ENCODE measurements around the gene LLGL2. TPM values are rescaled to one million over a fixed set of nuclear protein-coding genes. Genes with fewer than 3 reads are reported as not detected.

Gene LLGL2
- polyA plus RNA-seq, 10 donors: 2.8 to 5.3 (median 4.6) TPM

DNA sequence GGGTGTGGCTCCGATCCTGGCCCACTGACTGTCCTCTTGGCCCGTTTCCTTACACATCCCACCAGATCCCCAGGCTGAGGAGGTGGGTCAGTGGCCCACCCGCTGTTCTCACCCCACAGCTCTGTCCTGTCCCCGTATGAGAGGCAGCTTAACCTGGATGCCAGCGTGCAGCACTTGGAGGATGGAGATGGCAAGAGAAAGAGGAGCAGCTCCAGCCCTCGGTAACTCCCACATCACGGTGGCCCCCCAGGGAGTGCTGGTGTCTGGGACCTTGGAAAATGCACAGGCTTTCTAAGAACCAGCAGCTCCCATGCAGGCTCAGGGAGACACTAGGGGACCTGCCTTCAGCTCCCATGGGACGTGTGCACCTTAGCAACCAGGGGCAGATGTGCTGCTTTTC is 4.2 kb upstream of the LLGL2 start:
- DNase-seq: no peak

DNA sequence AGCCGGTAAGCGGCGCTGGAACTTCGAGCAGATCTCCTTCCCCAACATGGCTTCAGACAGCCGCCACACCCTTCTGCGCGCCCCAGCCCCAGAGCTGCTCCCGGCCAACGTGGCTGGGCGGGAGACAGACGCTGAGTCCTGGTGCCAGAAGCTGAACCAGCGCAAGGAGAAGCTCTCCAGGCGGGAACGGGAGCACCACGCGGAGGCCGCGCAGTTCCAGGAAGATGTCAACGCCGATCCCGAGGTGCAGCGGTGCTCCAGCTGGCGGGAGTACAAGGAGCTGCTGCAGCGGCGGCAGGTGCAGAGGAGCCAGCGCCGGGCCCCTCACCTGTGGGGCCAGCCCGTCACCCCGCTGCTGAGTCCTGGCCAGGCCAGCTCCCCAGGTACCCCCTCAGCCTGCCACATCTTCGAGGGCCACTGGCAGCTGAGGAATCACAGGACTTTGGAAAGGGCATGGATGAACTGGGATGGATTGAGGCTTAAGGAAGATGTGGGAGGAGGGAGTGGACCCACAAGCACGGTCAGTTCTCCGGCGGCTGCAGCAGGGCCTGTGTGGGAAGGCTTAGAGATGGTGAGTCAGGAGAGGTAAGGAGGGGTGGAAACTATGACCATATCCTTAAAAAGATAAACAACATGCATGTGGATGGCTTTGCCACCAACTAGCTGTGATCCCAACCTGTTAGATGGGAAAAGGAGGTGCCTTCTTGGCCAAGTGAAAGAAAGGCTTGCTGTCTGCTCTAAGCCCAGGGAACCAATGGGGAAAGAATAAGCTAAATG is 3.4 kb upstream of the LLGL2 start:
- no peak for DNase-seq

DNA sequence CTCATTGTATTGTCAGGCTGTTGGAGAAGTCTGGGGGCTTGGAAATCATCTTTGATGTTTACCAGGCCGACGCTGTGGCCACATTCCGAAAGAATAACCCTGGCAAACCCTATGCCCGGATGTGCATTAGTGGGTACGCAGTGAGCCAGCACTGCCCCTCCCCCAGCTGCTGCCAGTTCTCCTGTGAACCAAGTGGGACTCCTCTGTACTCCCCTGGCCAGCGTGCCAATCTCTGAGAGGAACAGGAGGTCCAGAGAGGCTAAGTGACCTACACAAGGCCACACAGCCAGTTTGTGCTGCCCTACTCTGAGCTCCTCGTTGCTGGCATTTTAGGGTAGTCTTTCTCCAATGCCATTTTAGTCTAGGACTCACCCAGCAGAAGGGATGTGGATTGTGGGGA is 1.9 kb upstream of the LLGL2 start:
- no peak for DNase-seq

DNA sequence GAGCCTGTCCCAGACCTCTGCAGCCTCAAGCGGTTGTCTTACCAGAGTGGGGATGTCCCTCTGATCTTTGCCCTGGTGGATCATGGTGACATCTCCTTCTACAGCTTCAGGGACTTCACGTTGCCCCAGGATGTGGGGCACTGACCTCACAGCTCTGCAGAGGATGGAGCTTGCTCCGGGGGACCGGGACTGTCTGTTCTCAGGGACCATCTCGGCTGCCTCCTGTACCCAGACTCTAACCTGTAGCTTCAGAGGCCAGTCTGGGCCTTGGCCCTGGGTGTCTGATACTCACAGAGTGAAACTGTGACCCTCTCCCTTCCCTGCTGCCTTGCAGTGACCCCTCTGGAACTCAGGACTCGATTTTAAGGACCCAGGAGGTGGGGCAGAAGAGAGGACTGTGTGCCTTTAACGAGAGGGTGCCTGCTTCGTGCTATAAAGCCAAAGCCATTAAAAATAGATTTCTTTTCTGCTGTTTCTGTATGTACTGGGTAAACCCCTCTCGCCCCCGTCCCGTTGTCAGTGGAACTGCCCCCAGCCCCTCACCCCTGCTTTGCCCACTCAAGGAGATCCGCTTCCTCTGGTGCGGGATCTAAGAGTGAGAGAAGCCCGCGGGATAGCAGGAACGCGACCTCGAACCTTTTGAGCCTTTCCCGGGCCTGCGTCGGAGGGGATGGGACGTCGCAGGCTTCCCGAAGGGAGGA is 1.1 kb upstream of the LLGL2 start:
- no peak for DNase-seq

DNA sequence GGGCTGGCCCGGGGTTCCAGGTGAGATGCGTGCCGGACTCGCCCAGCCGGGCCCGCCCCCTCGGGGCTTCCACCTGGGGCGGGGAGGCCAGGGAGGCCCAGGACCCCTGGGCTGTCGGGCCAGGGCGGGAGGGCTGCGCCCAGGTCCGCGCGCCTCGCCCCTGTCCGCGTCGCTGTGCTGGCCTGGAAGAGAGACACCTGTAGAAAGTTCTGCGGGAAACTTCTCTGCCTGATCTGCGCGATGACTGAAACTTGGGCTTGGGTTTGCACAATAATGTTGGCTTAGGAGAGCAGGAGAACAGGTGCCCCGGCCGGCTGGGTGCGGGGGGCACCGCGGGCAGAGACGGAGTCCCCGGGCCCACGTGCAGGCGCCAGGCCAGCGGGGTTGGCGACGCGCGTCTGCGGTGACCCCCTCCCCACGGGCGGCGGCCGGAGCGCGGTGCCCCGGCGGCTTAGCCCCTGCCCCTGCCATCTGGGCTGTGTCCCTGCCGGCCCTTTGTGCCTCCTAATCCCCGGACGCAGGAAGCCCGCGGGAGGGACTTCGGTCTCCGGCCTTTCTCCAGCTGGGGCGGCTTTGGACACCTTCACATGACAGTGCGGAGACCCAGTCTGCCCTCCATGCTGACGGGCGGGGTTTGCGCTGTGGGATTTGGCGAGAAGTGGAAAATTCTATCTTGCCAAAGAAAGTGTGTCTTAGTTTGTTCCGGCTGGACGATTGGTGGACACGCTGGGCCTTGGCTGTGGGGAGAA is 483 bp downstream of the LLGL2 start:
- DNase-seq: no peak

DNA sequence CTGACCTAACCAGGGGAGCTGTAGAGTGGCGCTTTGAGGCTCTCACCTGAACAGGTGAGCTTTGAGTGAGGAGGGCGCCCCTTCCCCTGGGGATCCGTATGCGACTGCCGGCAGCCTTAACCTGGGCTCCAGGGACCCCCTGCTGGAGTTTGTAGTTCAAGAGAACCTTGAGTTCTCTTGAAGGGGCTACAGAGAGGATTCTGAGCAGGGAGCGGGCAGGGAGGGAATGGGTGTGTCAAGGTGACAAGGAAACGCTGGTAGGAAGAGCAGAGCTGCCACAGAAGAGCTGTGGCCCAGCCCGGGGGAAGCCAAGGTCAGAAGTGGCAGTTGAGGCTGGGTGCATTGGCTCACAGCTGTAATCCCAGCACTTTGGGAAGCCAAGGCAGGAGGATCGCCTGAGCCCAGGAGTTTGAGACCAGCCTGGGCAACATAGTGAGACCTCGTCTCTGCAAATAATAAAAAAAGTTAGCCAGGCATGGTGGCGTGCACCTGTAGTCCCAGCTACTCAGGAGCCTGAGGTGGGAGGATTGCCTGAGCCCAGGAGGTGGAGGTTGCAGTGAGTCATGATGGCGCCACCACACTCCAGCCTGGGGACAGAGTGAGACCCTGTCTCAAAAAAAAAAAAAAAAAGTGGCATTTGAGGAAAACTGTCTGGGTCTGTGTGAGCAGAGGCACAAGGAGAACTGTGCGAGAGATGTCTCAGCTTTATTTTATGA is 1.2 kb downstream of the LLGL2 start:
- DNase-seq: no peak

DNA sequence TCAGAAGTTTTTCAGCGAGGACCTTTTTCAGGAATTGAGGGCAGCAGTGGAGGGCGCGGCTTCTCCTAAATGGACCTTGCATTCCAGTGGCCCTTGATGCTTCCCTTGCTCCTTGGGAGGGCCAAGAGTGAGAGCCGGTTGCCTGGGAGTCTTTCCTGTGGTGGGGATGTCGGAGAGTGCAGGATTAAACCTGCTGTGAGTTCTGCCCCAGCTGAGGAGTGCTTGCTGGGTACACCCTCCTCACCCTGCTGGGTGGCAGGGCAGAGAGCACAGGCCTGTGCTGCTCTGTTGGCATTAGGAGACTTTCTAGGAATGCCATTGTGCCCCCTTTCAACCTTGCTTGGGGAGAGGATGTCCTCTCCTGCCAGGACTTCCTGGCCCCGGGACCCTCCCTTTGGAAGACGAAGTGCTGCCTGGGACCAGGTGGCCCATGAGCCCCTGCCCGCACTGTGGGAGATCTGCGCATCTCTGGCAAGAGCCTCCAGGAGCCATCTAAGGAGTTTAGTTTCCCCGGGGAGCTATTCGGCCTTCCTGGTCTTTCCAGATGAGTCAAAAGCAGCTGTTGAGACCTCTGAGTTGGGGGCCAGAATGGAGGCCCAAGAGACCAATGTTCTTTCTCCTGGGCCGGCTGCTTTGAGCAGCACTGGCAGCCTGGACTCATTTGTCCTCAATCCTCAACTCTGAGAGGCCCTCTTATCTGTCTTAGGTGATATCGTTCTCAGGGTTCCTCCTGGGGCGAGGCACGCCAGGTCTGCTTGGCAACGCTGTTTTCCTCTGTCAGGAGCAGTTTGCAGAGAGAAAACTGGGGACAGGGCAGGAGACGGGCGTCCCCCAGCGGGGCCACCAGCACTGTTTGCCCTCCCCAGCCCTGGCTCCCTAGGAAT is 5.6 kb downstream of the LLGL2 start:
- DNase-seq: no peak

DNA sequence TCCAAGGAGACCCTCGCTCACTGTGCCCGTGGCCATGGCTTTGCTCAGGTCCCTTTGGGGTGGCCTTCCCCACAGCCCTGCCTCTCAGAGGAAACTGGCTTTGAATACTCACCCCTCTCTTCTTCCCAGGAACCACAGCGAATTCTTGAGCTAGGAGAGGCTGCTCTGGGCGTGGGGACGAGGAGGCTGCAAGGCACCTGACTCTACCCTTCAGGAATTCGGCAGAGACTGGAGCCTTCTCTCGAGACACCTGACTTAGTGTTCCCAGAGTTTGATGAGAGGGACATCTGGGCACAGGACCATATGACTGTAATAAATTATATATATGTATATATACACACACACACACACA is 6.2 kb downstream of the LLGL2 start:
- DNase-seq: no peak

DNA sequence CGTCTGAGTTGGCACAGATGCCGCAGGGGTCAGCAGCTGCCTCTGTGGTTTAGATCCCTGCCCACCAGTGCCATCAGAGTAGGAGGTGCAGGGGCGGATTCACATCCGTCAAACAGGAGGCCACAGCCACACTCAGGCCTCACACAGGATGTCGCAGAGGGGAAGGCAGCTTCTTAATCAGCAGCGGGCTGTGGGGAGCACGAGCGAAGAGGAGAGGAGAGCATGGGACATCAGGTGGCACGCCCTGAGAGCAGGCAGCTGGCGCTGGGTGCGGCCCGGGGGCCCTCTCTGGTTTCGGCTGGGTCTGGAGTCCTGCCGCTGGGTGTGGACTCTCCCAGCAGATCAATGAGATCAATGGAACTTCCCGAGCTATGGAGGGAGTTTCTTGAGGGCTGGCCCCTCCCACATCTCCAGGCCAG is 9.6 kb downstream of the LLGL2 start:
- no peak for DNase-seq

DNA sequence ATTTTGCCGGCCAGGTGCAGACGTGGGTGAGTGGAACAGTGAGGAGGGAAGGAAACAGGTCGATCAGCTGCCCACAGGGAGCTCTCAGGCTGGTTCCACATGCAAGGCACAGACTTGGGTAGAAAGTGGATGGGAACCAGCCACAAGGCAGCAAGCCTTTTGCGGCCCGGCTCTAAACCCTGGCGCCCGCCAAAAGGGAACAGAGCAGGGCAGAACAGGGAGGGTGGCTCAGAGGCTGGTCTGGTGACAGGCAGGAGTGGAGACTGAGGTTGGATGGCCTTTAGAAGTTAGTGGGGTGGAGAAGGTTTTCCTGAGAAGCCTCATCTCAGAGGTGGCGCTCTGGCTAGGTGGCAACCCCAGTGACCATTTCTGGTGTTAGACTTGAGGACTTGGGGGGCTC is 10.4 kb downstream of the LLGL2 start:
- no peak for DNase-seq

DNA sequence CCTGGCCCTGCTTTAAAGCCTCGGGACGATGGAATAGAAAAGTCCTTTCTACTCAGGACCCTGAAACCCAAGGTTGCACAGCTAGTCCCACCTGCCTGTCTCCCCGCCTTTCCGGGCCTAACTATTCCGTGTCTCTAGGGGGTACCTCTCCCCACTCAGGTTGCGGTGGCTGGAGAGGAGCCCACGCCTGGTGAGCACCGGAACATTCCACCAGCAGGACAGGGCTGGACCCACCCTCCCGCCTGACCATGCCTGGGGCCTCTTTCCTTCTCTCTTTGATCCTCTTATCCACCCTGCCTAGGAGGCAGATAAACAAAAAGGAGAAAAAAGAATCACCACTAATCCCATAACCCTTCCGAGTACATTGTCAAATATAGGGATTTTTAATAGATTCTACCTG is 10.9 kb downstream of the LLGL2 start:
- no peak for DNase-seq

DNA sequence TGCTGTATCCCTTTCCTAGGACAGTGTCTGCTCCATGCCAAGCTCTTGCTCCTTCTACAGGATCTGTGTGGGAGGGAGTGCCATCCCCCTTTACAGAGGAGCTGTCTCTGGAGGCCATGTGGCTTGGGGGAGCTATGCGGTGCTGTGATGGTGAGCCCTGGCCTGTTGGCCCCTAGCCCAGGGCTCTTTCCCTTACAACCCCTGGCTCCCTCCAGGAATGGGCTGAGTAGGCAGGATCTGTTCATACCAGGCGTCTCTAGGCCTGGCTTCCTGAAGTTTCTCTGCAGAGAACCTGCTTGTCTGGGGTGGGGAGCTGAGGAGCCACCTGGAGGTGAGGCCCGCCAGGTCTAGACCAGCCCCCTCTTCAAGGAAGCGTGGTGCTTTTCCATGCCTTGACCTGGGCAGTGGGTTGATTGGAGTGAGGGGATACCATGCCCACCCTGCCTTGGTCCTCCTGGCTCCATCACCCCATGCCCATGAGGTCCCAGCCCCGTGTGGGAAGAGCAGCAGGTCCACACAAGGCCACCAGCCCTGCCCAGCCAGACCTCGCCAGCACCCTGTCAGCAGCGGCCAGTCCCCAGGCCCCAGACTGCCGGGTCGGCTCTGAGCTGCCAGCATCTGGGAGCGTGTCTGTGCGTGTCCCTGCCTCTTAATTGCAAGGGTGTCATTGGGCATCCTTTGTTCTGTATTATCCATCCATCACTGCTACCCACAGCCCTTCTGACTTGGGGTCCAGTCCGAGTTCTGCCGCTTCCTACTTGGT is 14.7 kb downstream of the LLGL2 start:
- no peak for DNase-seq

DNA sequence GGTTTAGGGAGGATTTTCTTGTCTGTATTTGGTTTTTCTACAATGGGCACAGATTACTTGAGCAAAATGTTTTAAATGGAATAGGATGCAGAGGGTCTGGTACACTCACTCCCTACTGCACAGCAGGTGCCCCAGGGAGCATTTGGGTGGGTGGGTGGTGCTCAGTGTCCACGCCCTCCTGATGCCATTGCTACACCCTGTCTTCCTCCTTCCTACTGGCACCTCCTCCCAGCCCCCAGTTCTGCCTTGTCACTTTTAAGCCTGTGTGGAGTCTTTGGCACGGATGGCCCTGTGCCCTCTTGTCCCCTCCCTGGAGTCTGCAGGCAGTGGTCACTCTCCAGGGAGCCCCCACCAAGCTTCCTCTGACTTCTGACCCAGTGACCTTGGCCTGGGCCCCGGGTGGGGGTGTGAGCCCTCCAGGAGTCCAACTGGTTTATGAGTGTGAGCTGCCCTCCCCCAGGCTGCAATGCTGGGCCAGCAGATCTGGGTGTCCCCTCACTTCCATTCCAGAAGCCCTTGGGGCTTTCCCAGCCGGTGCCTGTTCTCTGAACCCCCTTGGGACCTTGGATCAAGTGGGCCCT is 15.5 kb downstream of the LLGL2 start:
- no peak for DNase-seq

DNA sequence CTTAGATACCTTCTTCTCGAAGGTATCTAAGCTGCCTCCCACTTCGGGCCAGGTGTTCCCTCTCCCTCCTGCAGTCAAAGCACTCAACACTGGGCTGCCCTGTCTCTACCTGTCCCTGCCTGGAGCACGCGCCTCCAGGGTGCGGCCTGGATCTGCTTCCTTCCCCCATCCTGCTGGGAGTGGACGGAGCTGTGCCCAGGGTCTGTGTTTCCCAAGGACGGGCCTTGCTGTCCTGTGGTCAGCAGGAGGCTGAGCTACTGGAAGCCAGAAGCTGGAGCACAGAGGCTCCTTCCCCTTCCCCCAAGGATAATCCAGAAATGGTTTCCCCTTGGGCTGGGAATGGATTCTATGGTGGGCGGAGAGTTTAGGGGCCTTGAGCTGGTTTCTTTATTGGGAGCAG is 16.7 kb downstream of the LLGL2 start:
- no peak for DNase-seq

DNA sequence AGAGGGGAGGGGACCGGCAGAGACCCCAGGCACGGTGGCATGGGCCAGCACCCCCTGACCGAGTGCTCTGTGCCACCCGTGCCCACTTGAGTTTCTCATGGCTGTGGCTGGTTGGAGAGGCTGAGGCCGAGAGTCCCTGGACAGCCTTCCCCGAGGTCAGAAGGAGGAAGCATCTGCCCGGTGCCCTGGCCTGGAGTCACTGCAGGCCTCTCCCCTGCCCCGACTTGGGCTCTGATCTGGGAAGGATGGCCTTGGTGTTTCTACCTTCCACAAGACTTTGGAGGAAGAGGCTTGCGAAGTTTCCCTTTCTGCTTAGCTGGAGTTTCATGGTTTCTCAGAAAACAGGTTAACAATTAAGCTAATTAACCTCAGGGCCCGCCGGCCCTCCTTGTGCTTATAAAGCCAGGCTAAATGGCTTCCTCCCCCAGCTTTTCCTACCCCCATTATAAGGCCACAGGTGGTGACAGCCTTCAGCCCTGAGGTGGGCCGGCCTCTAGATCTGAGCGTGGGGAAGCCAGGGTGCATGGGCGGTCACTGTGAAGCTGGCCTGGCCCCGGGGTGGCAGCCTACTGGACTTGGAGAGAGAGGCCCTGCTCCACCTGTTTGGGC is 17.3 kb downstream of the LLGL2 start:
- no peak for DNase-seq

DNA sequence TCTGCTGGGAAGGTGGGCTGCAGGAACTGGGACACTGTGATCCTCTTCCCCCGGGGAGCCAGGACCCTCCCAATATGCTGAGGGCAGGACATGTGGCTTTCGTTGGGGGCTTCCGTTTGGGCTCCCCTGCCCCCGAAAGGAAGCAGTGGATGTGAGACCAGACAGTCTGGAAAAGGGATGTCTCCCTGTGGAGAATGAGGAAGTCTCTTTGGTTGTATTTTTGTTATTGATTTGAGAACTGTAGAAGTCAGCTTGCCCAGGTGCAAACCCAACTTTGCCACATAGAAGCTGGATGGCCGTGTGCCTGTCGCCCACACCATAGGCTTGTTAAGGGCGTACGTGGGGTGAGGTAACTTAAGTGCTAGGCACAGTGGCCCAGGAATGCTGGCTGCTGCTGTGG is 18.8 kb downstream of the LLGL2 start:
- no peak for DNase-seq

DNA sequence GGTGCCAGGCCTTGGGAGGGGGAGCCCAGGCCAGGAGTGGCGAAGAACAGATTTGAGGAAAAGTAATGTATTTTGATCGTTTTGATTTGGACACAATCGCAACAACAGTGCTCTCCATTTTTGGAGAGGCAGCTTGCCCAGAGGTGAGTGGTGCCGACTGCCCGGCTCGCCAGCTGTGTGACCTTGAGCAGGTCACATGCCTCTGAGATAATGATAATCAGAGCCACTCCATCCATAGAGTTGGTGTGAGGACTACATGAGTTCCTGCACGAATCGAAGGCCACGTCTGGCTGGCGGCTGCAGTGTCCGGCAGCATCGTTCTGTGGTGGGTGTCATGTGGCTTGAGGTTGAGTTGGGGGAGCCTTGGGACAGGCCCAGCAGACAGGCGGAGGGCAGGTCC is 20.7 kb downstream of the LLGL2 start:
- DNase-seq: no peak

DNA sequence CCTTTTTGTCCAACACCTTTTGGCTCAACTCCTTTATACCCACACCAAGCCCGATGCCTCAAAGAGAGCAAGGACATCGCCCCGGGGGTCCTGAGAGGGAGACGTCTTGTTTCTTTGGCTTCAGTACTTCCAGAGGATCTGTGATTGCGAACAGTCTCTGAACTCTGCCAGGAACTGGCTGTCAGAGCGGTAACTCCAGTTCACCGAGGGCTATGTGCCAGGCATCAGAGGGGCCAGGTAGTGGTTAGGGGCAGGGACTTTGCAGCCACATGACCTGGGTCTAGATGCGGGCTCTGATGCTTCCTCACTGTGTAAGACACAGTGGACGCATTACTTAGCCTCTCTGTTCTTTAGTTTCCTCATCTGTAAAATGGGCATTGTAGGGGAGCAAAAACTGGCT is 21.6 kb downstream of the LLGL2 start:
- DNase-seq: no peak

DNA sequence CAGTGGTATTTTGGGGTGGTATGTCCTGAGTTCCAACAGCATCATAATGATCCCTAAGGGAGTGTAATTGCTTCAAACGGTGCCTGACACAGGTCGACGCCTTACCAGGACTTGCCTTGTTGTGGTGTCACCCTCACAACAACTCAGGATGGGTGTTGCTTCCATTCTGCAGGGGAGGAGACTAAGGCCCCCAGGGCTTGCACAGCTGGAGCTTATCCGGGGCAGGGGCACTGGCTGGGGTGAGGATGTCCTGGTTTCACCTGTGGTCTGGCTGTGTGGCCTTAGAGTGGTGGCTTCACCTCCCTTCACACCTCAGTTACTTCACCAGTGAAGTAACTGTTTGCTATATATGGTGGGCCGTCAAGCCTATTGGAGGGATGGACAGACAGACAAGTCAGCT is 23.3 kb downstream of the LLGL2 start:
- DNase-seq: no peak

Measured in muscle of back (tissue), 11 donors.